Upper lobe of left lung (tissue), 6 donors: ENCODE results near the gene NIN. TPM values are rescaled to one million over a fixed set of nuclear protein-coding genes. Genes with fewer than 3 reads are reported as not detected.

Experiments used
- ATAC-seq, 2 donors: fragments of 200-7000 bp; cut with Tn5 transposase; one replicate each; pipeline ENCODE4 v1.9.1; 2022; ENCODE audit warnings: mild to moderate bottlenecking in 2 of 2, moderate library complexity in 2 of 2; ENCODE audit not compliant: low FRiP score in 2 of 2
- DNase-seq, 2 donors: peaks; one replicate each; pipeline ENCODE4 v3.0.0-alpha.2; 2019 to 2020
- H3K27ac ChIP-seq, 4 donors: fragments of 200-600 bp; sonication (generic); one replicate each; pipeline ENCODE4 v1.5.1; 2016 to 2019
- H3K27me3 ChIP-seq, 4 donors: fragments of 200-600 bp; sonication (generic); one replicate each; pipeline ENCODE4 v1.5.1; 2017 to 2019
- H3K36me3 ChIP-seq, 4 donors: fragments of 200-600 bp; sonication (generic); one replicate each; pipeline ENCODE4 v1.5.1; 2016 to 2019
- H3K4me1 ChIP-seq, 4 donors: fragments of 200-600 bp; sonication (generic); one replicate each; pipeline ENCODE4 v1.5.1; 2018 to 2019
- H3K4me3 ChIP-seq, 4 donors: fragments of 200-600 bp; sonication (generic); one replicate each; pipeline ENCODE4 v1.5.1; 2017 to 2019; ENCODE audit warnings: mild to moderate bottlenecking in 2 of 4, moderate library complexity in 1 of 4
- H3K9me3 ChIP-seq, 4 donors: fragments of 200-600 bp; sonication (generic); one replicate each; pipeline ENCODE4 v1.5.1; 2018 to 2019
- CTCF ChIP-seq, 6 experiments: fragments of 450-650 bp in 4 of 6; fragments of 200-600 bp in 2 of 6; sonication (generic) in 2 of 6; IDR thresholded peaks; one replicate each; pipeline ENCODE4 v1.5.1; 2016 to 2019; ENCODE audit warnings: antibody characterized with exemption in 6 of 6
- EP300 ChIP-seq, 4 donors: sonication (generic); formaldehyde crosslinking; IDR thresholded peaks; one replicate each; pipeline ENCODE4 v1.5.1; 2017; ENCODE audit warnings: antibody characterized with exemption in 4 of 4, control low read depth in 2 of 4
- POLR2A ChIP-seq, 4 donors: fragments of 450-650 bp; IDR thresholded peaks; one replicate each; pipeline ENCODE4 v1.5.1; 2016 to 2017; ENCODE audit warnings: antibody characterized with exemption in 4 of 4, mild to moderate bottlenecking in 2 of 4
- POLR2AphosphoS5 ChIP-seq, 2 donors: sonication (generic); formaldehyde crosslinking; IDR thresholded peaks; one replicate each; pipeline ENCODE4 v1.5.1; 2017; ENCODE audit warnings: antibody characterized with exemption in 2 of 2
- WGBS, 2 donors: methylation state at CpG; one replicate each; pipeline ENCODE4 v1.1.5; 2017 to 2018; 5-methylcytosine and 5-hydroxymethylcytosine counted together
- total RNA-seq, 6 donors: library from RNA; depleted of rRNA in 4 of 6; stranded (reverse); fragments of >200 nt in 4 of 6; gene quantifications; one replicate each; pipeline versions ENCODE4 v1.1.0 to v1.2.1, GENCODE V29; 2016 to 2021
- donor health status: DM: no; HTN: no; CAD: no; lungs with moderate emphysema.
- donor health status: DM: no; HTN: yes; CAD: no; lungs with severe emphysema.

The NIN gene
- total RNA-seq, 6 donors from 2014 or later = 24.8 to 50.3 (median 42.2) TPM

GRCh38 chr14:50759800-50760543, 71.0 kb downstream of the NIN start:
- Histone ChIP-seq H3K4me1 (no peaks in the 10 kb centered on the region), H3K27ac (no peak overlapping the region), H3K4me3 (no peak overlapping the region), H3K9me3 (no peaks in the 10 kb centered on the region), H3K36me3 (peaks cover 12 to 67% (median 48%) of the 10 kb centered on the region in 4 donors), H3K27me3 (no peaks in the 10 kb centered on the region)
- ATAC-seq (no peak), DNase-seq (no peak)
- WGBS, 2 donors = 96 to 98% methylated on average over 8 of the region's 8 CpGs
- no peak for TF ChIP-seq CTCF (IDR thresholded peaks at IDR 0.05)
- TF ChIP-seq POLR2A (IDR thresholded peaks at IDR 0.05) = no peak

GRCh38 chr14:50758945-50759344, 72.0 kb downstream of the NIN start:
- Histone ChIP-seq H3K36me3 (peaks cover 12 to 65% (median 47%) of the 10 kb centered on the region in 4 donors), H3K4me3 (no peak overlapping the region), H3K9me3 (no peaks in the 10 kb centered on the region), H3K4me1 (no peaks in the 10 kb centered on the region), H3K27ac (peak overlapping the region in 1 of 4 donors; percentile 5), H3K27me3 (no peaks in the 10 kb centered on the region)
- ATAC-seq = no peak
- TF ChIP-seq CTCF (IDR thresholded peaks at IDR 0.05) = no peak
- TF ChIP-seq POLR2A (IDR thresholded peaks at IDR 0.05) = no peak
- no peak for TF ChIP-seq EP300 (IDR thresholded peaks at IDR 0.05)
- no peak for DNase-seq
- 82 to 87% methylated on average over 5 of the region's 5 CpGs for WGBS, 2 donors

GRCh38 chr14:50758305-50758704, 72.7 kb downstream of the NIN start:
- 84 to 85% methylated on average over 7 of the region's 7 CpGs for WGBS, 2 donors
- ATAC-seq (no peak), DNase-seq (no peak)
- peaks cover 9 to 64% (median 46%) of the 10 kb centered on the region in 4 donors for H3K36me3 ChIP-seq
- no peak overlapping the region for H3K4me3 ChIP-seq
- no peaks in the 10 kb centered on the region for H3K4me1 ChIP-seq
- H3K9me3 ChIP-seq = no peaks in the 10 kb centered on the region
- no peaks in the 10 kb centered on the region for H3K27me3 ChIP-seq
- H3K27ac ChIP-seq = peak overlapping the region in 1 of 4 donors; percentile 5
- TF ChIP-seq POLR2AphosphoS5 (IDR thresholded peaks at IDR 0.05) = no peak

- DNase-seq (no peak), ATAC-seq (no peak)
- TF ChIP-seq POLR2AphosphoS5 (IDR thresholded peaks at IDR 0.05) (no peak), EP300 (IDR thresholded peaks at IDR 0.05) (no peak), CTCF (IDR thresholded peaks at IDR 0.05) (no peak), POLR2A (IDR thresholded peaks at IDR 0.05) (no peak)
- WGBS, 2 donors = 98 to 99% methylated on average over 4 of the region's 4 CpGs
- Histone ChIP-seq H3K9me3 (no peaks in the 10 kb centered on the region), H3K27me3 (no peaks in the 10 kb centered on the region), H3K4me3 (no peak overlapping the region), H3K36me3 (peaks cover 5 to 64% (median 46%) of the 10 kb centered on the region in 4 donors), H3K27ac (peak overlapping the region in 1 of 4 donors; percentile 61), H3K4me1 (no peaks in the 10 kb centered on the region)
Measured at GRCh38 chr14:50757702-50758101, 73.3 kb downstream of the NIN start.

- peak in 1 of 2 donors; percentile 52 for TF ChIP-seq POLR2AphosphoS5 (IDR thresholded peaks at IDR 0.05)
- TF ChIP-seq POLR2A (IDR thresholded peaks at IDR 0.05) = no peak
- peak in 2 of 4 donors; percentile 51 to 63 for TF ChIP-seq EP300 (IDR thresholded peaks at IDR 0.05)
- DNase-seq (peak in 1 of 2 donors; percentile 46), ATAC-seq (no peak)
- 74 to 89% methylated on average over 8 of the region's 8 CpGs for WGBS, 2 donors
- no peaks in the 10 kb centered on the region for H3K27me3 ChIP-seq
- peak overlapping the region; percentile 31 to 72 (median 50) for H3K27ac ChIP-seq
- no peaks in the 10 kb centered on the region for H3K9me3 ChIP-seq
- H3K4me1 ChIP-seq = no peaks in the 10 kb centered on the region
- H3K4me3 ChIP-seq = no peak overlapping the region
- peaks cover 4 to 64% (median 40%) of the 10 kb centered on the region in 4 donors for H3K36me3 ChIP-seq
Measured at GRCh38 chr14:50756300-50756699, 74.7 kb downstream of the NIN start.

GRCh38 chr14:50750323-50750722, 80.6 kb downstream of the NIN start:
- no peak overlapping the region for H3K27ac ChIP-seq
- TF ChIP-seq POLR2AphosphoS5 (IDR thresholded peaks at IDR 0.05) (no peak), POLR2A (IDR thresholded peaks at IDR 0.05) (no peak), EP300 (IDR thresholded peaks at IDR 0.05) (no peak), CTCF (IDR thresholded peaks at IDR 0.05) (no peak)
- DNase-seq (no peak), ATAC-seq (no peak)
- no peaks in the 10 kb centered on the region for H3K9me3 ChIP-seq
- peaks cover 4 to 60% (median 20%) of the 10 kb centered on the region in 4 donors for H3K36me3 ChIP-seq
- H3K4me3 ChIP-seq = no peak overlapping the region
- H3K4me1 ChIP-seq = no peaks in the 10 kb centered on the region
- H3K27me3 ChIP-seq = no peaks in the 10 kb centered on the region
- 84 to 96% methylated on average over 1 of the region's 1 CpG for WGBS, 2 donors
